ENCODE results near the gene RELN. TPM values are rescaled to one million over a fixed set of nuclear protein-coding genes. Genes with fewer than 3 reads are reported as not detected.

The RELN gene
- total and polyA plus RNA-seq, 10 donors = 0.03 to 7.6 (median 1.0) TPM

DNA sequence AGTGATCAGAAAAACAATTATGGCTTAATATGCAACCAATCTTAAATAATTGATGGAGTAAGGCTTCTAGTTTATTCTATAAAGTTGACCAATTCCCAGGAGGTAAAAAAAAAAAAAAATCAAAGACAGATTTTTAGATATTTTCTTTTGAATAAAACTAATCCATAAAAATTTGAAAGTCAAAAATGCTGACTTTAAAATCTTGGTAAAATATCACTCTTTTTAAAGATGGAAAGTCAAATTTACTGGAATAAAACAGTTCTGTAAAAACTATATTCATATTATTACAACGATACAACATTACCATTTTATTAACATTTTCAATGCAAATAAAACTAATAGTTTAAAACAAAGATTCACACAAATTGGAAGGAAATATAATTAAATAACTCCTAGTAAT is 5.4 kb downstream of the RELN start:
- peaks cover 0 to 29% (median 15%) of the 10 kb centered on the region in 7 donors for H3K27me3 ChIP-seq (replicated peaks in 1 of 7)
- TF ChIP-seq POLR2AphosphoS5 (IDR thresholded peaks at IDR 0.05) (no peak), CTCF (IDR thresholded peaks at IDR 0.05 in 8 of 11, conservative IDR thresholded peaks at IDR 0.05 in 3 of 11) (no peak), POLR2A (IDR thresholded peaks at IDR 0.05) (no peak)
- H3K9me3 ChIP-seq = no peaks in the 10 kb centered on the region
- no peaks in the 10 kb centered on the region for H3K36me3 ChIP-seq
- no peak overlapping the region for H3K4me3 ChIP-seq
- DNase-seq = no peak
- intact Hi-C loops (cut with DNase I; ENCODE audit: low total_unique reads) = no loop called here
- no peak overlapping the region for H3K27ac ChIP-seq
- H3K4me1 ChIP-seq = peaks cover under 1 to 9% (median 5%) of the 10 kb centered on the region in 6 donors
- 85 to 98% (median 91%) methylated on average over 1 of the region's 1 CpG for WGBS, 5 donors

DNA sequence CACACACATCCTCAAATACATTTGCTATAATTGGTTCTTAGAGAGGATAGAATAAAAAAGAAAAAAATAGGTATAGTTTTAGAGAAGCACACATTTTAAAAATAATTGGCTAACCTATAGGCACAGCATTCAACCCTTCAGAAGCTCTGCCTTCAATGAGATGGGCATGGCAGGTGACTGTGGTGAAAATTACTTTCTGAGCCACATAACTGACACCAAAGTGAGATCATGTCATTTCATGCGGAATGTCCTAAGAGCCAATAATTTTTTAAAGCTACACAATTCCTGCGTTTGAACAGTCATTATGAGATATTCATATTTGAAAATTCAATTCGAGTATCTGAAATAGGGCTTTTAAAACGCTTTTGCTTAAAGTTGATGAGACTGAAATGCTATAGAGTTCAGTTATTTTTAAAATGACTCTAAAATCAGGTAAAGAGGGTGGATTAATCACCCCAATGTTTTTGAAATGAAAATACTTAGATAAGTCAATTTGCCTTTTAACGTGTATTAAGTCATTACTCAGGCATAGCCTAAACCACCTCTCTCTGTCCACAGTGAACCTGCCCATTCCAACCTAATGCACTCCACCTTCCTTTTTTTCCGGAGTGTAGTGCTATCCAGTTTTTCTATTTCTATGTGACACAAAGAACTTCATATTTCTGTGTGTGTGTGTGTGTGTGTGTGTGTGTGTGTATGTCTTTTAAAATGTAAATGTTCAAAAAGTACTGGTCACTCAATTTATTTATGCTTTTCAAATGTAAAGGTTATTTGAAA is 6.1 kb downstream of the RELN start:
- intact Hi-C loops (cut with DNase I; ENCODE audit: low total_unique reads) = no loop called here
- TF ChIP-seq CTCF (IDR thresholded peaks at IDR 0.05 in 8 of 11, conservative IDR thresholded peaks at IDR 0.05 in 3 of 11) (no peak), POLR2AphosphoS5 (IDR thresholded peaks at IDR 0.05) (no peak), POLR2A (IDR thresholded peaks at IDR 0.05) (no peak)
- Histone ChIP-seq H3K36me3 (no peaks in the 10 kb centered on the region), H3K27me3 (replicated peaks in 1 of 7) (peaks cover 0 to 22% (median 9%) of the 10 kb centered on the region in 7 donors), H3K4me3 (no peak overlapping the region), H3K9me3 (no peaks in the 10 kb centered on the region), H3K27ac (no peak overlapping the region), H3K4me1 (peaks cover 0 to 2% (median under 1%) of the 10 kb centered on the region in 6 donors)
- 55 to 73% (median 70%) methylated on average over 6 of the region's 6 CpGs for WGBS, 5 donors
- no peak for DNase-seq

DNA sequence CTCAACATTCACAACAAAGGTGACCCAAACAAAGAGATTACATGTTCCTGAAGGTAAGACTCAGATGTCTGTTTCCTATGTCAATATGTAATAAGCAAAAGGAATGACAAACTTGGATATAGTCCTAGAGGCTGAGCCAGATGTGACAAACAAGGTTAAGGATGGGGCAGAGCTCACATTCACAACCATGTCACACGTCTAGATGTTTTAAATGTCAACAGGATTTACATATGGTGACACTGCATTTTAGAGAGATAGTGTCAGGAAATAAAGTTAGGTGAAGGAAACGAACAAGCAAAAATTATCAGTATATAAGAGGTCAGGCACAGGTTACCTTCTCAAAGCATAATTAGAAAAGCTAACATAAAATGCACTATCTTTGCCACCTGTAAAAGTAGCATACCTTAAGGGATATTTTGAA is 8.4 kb downstream of the RELN start:
- H3K36me3 ChIP-seq = no peaks in the 10 kb centered on the region
- H3K9me3 ChIP-seq = no peaks in the 10 kb centered on the region
- no peak overlapping the region for H3K4me3 ChIP-seq
- no peak overlapping the region for H3K27ac ChIP-seq
- no peaks in the 10 kb centered on the region for H3K4me1 ChIP-seq
- peaks cover 0 to 7% (median 0%) of the 10 kb centered on the region in 7 donors for H3K27me3 ChIP-seq (replicated peaks in 1 of 7)
- DNase-seq = no peak
- TF ChIP-seq CTCF (IDR thresholded peaks at IDR 0.05 in 8 of 11, conservative IDR thresholded peaks at IDR 0.05 in 3 of 11) (no peak), POLR2AphosphoS5 (IDR thresholded peaks at IDR 0.05) (no peak), POLR2A (IDR thresholded peaks at IDR 0.05) (no peak)
- intact Hi-C loops (cut with DNase I; ENCODE audit: low total_unique reads) = no loop called here
- WGBS, 5 donors = 22 to 35% (median 28%) methylated on average over 2 of the region's 2 CpGs

GRCh38 chr7:103972779-103973434 is 16.6 kb downstream of the RELN start:
- TF ChIP-seq POLR2AphosphoS5 (IDR thresholded peaks at IDR 0.05) (no peak), POLR2A (IDR thresholded peaks at IDR 0.05) (no peak), CTCF (IDR thresholded peaks at IDR 0.05 in 8 of 11, conservative IDR thresholded peaks at IDR 0.05 in 3 of 11) (no peak)
- Histone ChIP-seq H3K27me3 (replicated peaks in 1 of 7) (peaks cover 0 to 4% (median 0%) of the 10 kb centered on the region in 7 donors), H3K4me1 (no peaks in the 10 kb centered on the region), H3K9me3 (no peaks in the 10 kb centered on the region), H3K36me3 (no peaks in the 10 kb centered on the region), H3K4me3 (no peak overlapping the region), H3K27ac (no peak overlapping the region)
- intact Hi-C loops (cut with DNase I; ENCODE audit: low total_unique reads) = no loop called here
- WGBS, 5 donors = 8 to 53% (median 36%) methylated on average over 2 of the region's 2 CpGs
- DNase-seq = no peak

Measured in spleen (tissue), 11 donors.